Fibroblast of skin of left biceps (primary cell): ENCODE data around the gene COL20A1.
"Not testable (repeated sequence)": the region's sequence is repeated elsewhere in the genome, so short reads cannot be mapped to it uniquely, and the experiment has no call there.

Experiments used
- DNase-seq, 2 experiments: peaks; one replicate each; pipeline ENCODE4 v3.0.0-alpha.2; 2013; ENCODE audit warnings: low read depth in 2 of 2

Gene COL20A1

GRCh38 chr20:63375438-63375837, 82.5 kb downstream of the COL20A1 start:
- DNase-seq: no peak

- no peak for DNase-seq
Observed at GRCh38 chr20:63376283-63377250, 83.6 kb downstream of the COL20A1 start.

GRCh38 chr20:63377256-63377941, 84.4 kb downstream of the COL20A1 start:
- no peak for DNase-seq

GRCh38 chr20:63377951-63378381, 85.0 kb downstream of the COL20A1 start:
- no peak for DNase-seq

- no peak for DNase-seq
Observed at GRCh38 chr20:63378626-63379025, 85.6 kb downstream of the COL20A1 start.

- DNase-seq: no peak
Observed at GRCh38 chr20:63379296-63379695, 86.3 kb downstream of the COL20A1 start.

GRCh38 chr20:63379872-63380271, 86.9 kb downstream of the COL20A1 start:
- not testable (repeated sequence) for DNase-seq

GRCh38 chr20:63380346-63380870, 87.4 kb downstream of the COL20A1 start:
- no peak for DNase-seq

GRCh38 chr20:63381781-63382431, 88.9 kb downstream of the COL20A1 start:
- no peak for DNase-seq

GRCh38 chr20:63382551-63383300, 89.7 kb downstream of the COL20A1 start:
- DNase-seq: no peak

GRCh38 chr20:63383556-63383955, 90.6 kb downstream of the COL20A1 start:
- no peak for DNase-seq

- no peak for DNase-seq
Observed at GRCh38 chr20:63384336-63384735, 91.3 kb downstream of the COL20A1 start.
